RCC 7860 (cell line): ENCODE results near the gene FBN2.
A peak's percentile ranks its signal among the peaks of the same experiment; 100 is the strongest.

Experiments
- DNase-seq: peaks from one replicate; pipeline ENCODE4 v3.0.0-alpha.2; 2015; ENCODE audit warnings: low spot score
- FAIRE-seq: peaks from 2 replicates; lab custom pipeline; 2012; peaks lifted over from hg19 to GRCh38; lab: Jason Lieb, UNC

The FBN2 gene

GRCh38 chr5:128262911-128263310 lies 275.1 kb downstream of the FBN2 start:
- DNase-seq, result no peak
- FAIRE-seq, result no peak

- FAIRE-seq (no peak), DNase-seq (no peak)
These were observed 278.4 kb downstream of the FBN2 start for GRCh38 chr5:128259607-128260021.

- DNase-seq (no peak), FAIRE-seq (no peak)
These were observed 279.7 kb downstream of the FBN2 start for GRCh38 chr5:128258372-128258771.

GRCh38 chr5:128257076-128257475 lies 281.0 kb downstream of the FBN2 start:
- FAIRE-seq, result no peak
- DNase-seq, result no peak

- FAIRE-seq, result no peak
- no peak for DNase-seq
These were observed 283.3 kb downstream of the FBN2 start for GRCh38 chr5:128254789-128255188.

DNA sequence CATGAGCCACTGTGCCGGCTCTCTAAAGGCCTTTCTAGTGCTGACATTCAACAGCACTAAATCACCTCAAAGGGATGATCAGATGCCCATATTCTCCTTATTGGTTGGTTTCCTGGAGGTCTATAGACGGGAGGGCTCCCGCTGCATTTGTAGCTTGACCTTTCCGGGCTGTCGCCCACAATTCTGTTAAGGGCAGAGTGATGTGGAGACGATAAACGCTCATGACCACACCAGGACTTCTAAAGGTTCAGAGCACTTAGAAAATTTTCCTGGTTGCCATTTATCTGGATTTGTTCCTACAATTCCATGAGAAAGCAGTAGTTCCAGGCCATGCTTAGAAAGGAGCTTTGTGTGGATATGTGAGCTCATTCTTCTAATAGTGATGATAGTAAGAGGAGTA lies 284.2 kb downstream of the FBN2 start:
- FAIRE-seq (no peak), DNase-seq (no peak)

- DNase-seq (no peak), FAIRE-seq (no peak)
These were observed 284.9 kb downstream of the FBN2 start for GRCh38 chr5:128253161-128253560.

DNA sequence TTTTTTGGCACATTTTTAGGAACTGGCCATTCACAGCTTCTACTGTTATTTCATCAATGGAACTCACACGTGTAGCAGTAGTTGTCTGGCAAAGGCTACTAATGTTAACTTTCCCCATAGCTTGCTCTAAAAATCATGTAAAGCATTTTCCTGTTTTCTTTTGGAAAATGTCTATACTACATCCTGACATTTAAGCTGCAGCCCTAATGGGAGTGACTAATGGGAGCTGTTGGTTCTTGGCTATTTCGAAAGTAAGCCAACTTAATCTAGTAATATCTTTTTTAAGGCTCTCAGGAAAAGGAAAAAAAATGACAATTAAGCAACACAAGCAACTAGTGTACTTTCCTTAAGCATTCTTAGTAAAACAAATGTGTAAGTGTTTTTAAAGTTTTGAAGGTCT lies 285.3 kb downstream of the FBN2 start:
- DNase-seq (no peak), FAIRE-seq (no peak)

GRCh38 chr5:128252196-128252595 lies 285.8 kb downstream of the FBN2 start:
- DNase-seq (no peak), FAIRE-seq (no peak)

- no peak for FAIRE-seq
These were observed 292.1 kb downstream of the FBN2 start for GRCh38 chr5:128245974-128246373.

GRCh38 chr5:128243958-128244582 lies 294.0 kb downstream of the FBN2 start:
- no peak for DNase-seq

More at GRCh38 chr5:128245974-128246373, 292.1 kb downstream of the FBN2 start:
- DNase-seq, result no peak

DNA sequence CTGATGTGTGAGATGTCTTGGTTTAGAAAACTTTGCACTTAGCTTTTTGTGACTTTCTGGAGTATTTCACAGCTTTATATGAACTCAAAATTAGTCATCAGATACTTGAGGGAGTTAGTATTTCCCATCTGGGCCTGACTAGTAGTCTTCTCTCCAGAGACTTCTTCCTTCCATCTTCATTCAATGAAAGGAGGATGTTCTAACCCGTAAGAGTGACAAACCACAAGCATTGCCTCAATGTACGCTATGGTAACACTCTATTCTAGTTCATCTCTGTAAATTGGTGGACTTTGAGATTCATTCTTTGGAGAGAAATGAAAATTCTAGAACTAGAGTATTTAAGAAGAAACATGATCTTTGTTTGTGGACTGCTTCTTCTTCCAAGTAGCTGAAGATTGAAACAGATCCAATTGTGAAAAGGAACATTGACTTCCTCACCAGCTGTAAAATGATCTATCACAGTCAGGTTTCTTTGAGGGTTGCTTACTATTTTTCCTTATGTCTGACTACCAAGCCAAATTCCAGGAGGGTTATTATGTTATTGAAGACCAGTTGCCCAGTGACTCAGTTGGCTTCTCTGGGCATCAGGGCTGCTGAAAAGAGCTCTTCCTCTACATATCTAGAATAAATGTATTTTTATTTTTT lies 296.9 kb downstream of the FBN2 start:
- FAIRE-seq (no peak), DNase-seq (no peak)

More at GRCh38 chr5:128243958-128244582, 294.0 kb downstream of the FBN2 start:
- FAIRE-seq, result no peak

DNA sequence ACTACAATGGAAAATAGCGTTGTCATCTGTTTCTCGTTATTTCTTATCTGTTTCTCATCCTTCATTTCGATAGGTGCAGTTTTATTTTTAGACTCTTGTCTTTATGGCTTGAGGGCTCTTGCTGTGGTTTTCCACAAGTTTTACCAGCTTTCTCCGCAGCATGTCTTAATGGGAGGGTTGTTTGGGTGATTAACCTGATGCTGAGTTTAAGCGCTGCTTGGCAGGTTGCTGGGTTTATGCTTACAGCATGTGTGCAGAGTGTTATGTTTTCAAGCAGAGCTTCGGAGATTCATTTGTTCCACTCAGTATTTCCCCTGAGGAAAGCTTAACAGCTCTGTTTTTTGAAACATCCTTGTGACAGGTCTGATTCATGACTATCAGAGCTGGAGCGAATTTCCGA lies 300.5 kb downstream of the FBN2 start:
- FAIRE-seq, result no peak
- no peak for DNase-seq

GRCh38 chr5:128237000-128237399 lies 301.0 kb downstream of the FBN2 start:
- FAIRE-seq (no peak), DNase-seq (no peak)

- no peak for DNase-seq
- no peak for FAIRE-seq
These were observed 301.7 kb downstream of the FBN2 start for GRCh38 chr5:128236334-128236733.

DNA sequence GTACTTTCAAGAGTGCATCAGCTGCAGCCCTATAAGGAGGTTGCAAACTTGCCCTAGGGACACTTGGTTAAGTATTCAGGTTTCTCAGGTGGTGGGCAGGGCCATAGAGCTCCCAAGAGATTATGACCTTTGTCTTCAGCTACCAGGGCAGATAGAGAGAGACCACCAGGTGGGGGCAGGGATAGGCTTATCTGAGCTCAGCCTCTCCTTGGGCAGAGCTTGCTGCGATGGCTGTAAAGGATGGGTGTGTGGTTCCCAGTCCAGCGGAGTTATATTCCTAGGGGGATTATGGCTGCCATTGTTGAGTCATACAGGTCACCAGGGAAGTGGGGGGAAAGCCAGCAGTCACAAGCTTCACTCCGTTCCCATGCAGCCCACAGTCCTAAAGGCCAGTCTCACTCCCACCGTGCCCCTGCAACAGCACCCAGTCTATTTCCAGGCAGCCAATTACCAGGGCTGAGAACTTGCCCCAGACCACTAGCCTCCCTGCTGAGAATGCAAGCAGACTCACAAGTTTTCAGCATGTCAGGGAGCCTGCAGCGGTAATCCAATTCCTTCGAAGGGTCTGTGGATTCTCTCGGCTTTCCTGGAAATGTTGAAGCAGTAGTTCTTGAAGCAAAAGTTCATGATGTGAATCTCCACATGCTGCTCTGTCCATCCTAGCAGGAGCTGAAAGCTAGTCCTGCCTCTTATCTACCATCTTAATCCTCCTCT lies 303.0 kb downstream of the FBN2 start:
- no peak for DNase-seq
- FAIRE-seq, result no peak

DNA sequence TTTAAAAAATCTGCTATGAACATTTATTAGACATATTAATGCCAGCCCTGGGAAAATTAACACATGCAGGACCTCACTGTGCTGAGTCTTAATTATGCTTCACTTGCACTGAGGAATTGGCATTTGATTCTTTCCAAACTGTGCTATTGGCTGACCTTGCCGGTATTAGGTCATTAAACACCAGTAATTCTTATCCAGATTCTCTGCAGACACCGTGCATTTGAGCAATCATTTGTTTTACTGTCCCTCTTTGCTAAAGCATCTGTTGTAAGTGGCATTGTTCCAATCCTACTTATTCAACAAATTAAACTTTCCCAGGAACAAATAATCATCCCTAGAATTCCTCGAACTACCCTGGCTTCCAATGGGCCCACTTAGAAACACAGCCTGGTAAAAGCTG lies 309.5 kb downstream of the FBN2 start:
- no peak for DNase-seq
- FAIRE-seq, result no peak

DNA sequence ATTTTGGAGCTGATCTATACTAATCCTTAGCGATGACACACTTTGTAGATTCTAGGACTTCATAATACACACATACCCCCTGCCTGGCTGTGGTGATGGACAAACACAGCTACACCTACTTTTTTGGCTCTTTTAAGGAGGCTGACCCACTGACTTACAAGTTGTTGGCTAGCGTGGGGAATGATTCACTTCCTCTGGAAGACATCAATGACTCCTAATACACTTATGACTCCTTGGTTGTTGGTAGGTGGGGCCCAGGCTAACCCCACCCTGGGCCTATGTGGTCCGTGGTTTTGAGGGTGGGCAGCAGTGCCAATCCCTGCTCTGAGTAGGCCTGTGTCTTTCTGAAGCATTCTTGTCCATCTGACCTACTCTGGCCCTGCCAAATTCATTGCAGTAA lies 310.0 kb downstream of the FBN2 start:
- DNase-seq (peak; percentile 73), FAIRE-seq (peak; percentile 78)

DNA sequence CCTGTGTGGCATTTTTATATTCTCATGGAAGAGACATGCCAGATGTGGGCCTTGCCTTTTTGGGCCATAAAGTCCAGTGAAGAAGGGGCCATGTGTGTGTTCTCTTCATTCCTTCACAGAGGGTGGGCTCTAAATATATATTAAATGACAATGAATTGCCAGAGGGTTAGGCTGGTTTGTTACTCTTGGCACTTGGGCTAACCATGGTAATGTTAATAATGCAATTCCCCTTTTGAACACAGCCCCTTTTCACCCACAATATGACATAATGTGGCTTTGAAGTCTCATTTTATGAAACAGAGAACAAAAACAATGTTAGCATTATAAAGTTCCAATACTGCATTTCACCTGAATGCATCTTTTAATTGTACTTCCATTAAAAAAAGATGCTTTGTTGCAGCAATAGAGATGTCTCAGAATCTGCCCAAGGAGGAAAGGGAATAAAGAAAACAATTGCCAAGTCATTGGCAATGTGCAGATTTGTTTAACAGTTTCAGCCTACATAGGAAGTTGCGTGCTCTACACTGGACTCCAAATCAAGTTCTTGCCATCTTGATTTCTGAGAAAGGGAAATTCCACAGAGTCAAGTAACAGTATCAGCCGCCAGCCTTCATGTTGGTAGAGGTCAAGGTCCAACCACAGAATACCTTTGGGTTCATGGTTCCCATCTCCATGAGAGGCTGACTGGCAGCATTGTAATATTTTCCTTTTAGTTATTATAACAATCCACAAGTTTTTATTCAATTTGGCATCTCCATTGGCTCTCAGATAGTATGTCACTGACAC lies 312.6 kb downstream of the FBN2 start:
- FAIRE-seq (no peak), DNase-seq (no peak)

- no peak for DNase-seq
- no peak for FAIRE-seq
These were observed 313.7 kb downstream of the FBN2 start for GRCh38 chr5:128224336-128224735.

DNA sequence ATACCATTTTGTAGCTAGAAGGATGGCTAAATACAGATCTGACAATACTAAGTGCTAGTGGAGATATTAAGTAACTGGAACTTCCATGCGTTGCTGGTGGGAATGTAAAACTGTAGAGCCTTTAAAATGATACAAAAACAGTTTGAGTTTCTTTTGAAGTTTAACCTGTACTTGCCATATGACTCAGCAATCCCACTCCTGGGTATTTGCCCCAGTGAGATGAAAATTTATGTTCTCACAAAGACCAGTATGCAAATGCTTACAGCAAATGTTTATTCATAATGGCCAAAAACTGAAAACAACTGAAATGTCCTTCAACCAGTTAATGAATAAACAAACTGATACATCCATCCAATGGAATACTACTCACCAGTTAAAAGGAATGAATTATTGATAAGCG lies 317.2 kb downstream of the FBN2 start:
- FAIRE-seq (no peak), DNase-seq (no peak)
